Fibroblast of lung (primary cell): Measurements from ENCODE around the gene ST6GALNAC5.

Experiments used
- CTCF ChIP-seq, 2 donors: IDR thresholded peaks in 1 of 2; conservative IDR thresholded peaks in 1 of 2; 1 replicate in 1 of 2; 2 replicates in 1 of 2; pipeline ENCODE4 v1.5.1; 2011 to 2012; ENCODE audit warnings: low read length in 2 of 2, control low read depth in 1 of 2, inconsistent platforms in 1 of 2, low read depth in 1 of 2, mild to moderate bottlenecking in 1 of 2
- EZH2 ChIP-seq: IDR thresholded peaks from 2 replicates; pipeline ENCODE4 v1.5.1; 2012; ENCODE audit warnings: low read length, control low read depth, mild to moderate bottlenecking; ENCODE audit errors: missing control alignments

GRCh38 chr1:76944942-76945341 lies 77.7 kb downstream of the ST6GALNAC5 start:
- TF ChIP-seq CTCF (conservative IDR thresholded peaks at IDR 0.05 in 1 of 2, IDR thresholded peaks at IDR 0.05 in 1 of 2; ENCODE audit: low read depth in 1 of 2, low read length in 2 of 2): no peak
- TF ChIP-seq EZH2: no peak
